Activated T-cell treated with anti-CD3 and anti-CD28 coated beads, Interleukin-2, amount 50 U/mL, for 4 hours (primary cell): Measurements from ENCODE around the gene TUBA3C. TPM values are rescaled to one million over a fixed set of nuclear protein-coding genes. Genes with fewer than 3 reads are reported as not detected.
"Not testable (repeated sequence)": the region's sequence is repeated elsewhere in the genome, so short reads cannot be mapped to it uniquely, and the experiment has no call there.

Source experiments
- ATAC-seq, 2 donors: fragments of 200-7000 bp; cut with Tn5 transposase; one replicate each; pipeline ENCODE4 v1.10.0; 2021
- DNase-seq: peaks from one replicate; pipeline ENCODE4 v3.0.0-alpha.2; 2020
- H3K27me3 Mint-ChIP-seq: one replicate; pipeline ENCODE4 v1.8.0; 2021; ENCODE audit warnings: low read depth, mixed read lengths
- H3K36me3 Mint-ChIP-seq: one replicate; pipeline ENCODE4 v1.8.0; 2022; ENCODE audit warnings: mixed read lengths; ENCODE audit not compliant: insufficient read depth
- H3K4me1 Mint-ChIP-seq: one replicate; pipeline ENCODE4 v1.8.0; 2021; ENCODE audit warnings: low read depth, mixed read lengths
- H3K4me3 Mint-ChIP-seq: one replicate; pipeline ENCODE4 v1.8.0; 2021; ENCODE audit warnings: mild to moderate bottlenecking, moderate library complexity, mixed read lengths
- H3K9me3 Mint-ChIP-seq: one replicate; pipeline ENCODE4 v1.8.0; 2021; ENCODE audit warnings: mixed read lengths
- total RNA-seq, 3 donors: library from RNA; stranded (reverse); gene quantifications; one replicate each; pipeline ENCODE4 v1.2.1, GENCODE V29; 2021

Gene TUBA3C
- total RNA-seq, 3 donors from 2014 or later, result not detected

DNA sequence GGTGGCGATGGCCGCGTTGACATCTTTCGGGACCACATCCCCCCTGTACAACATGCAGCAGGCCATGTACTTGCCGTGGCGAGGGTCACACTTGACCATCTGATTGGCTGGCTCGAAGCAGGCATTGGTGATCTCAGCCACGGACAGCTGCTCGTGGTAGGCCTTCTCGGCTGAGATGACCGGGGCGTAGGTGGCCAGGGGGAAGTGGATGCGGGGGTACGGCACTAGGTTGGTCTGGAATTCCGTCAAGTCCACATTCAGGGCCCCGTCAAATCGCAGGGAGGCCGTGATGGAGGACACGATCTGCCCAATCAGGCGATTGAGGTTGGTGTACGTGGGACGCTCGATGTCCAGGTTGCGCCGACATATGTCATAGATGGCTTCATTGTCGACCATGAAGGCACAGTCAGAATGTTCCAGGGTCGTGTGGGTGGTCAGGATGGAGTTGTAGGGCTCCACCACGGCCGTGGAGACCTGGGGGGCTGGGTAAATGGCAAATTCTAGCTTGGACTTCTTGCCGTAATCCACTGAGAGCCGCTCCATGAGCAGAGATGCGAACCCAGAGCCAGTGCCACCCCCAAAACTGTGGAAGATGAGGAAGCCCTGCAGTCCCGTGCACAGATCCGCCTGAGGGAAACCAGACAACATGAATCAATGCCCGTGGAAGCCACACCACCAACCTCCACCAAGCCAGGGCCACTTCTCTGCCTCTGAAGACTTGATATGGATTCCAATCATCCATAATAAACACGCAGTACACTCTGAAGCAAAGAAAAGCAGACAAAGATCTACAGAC, 4.4 kb downstream of the TUBA3C start:
- not testable (repeated sequence) for H3K4me3 Mint-ChIP-seq, DNase-seq, ATAC-seq, H3K9me3 Mint-ChIP-seq, H3K27me3 Mint-ChIP-seq, H3K4me1 Mint-ChIP-seq, H3K36me3 Mint-ChIP-seq

- Mint-ChIP-seq H3K27me3 (no peaks in the 10 kb centered on the region), H3K9me3 (no peaks in the 10 kb centered on the region), H3K4me3 (no peak overlapping the region), H3K36me3 (no peaks in the 10 kb centered on the region), H3K4me1 (no peaks in the 10 kb centered on the region)
- ATAC-seq, result no peak
- no peak for DNase-seq
Observed at GRCh38 chr13:19173752-19174151, 7.9 kb downstream of the TUBA3C start.

DNA sequence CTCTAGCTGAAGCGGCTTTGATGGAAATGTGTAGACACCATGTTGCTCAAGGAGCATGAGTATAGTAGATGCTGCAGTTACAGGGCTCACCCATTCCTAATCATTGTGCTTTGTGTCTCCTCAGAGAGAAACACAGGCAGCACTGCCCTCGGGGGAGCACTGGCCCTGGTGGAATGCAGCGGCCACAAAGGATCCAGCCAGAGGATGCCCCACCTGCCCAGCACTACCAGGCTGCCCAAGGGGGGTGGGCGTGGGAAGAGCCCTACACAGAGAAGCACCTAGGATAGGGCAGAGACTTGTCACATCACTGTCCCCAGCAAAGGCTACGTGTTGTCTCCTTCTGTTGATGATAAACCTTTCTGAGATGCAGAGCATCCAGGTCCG, 9.0 kb downstream of the TUBA3C start:
- ATAC-seq, result no peak
- DNase-seq, result no peak
- Mint-ChIP-seq H3K4me1 (no peaks in the 10 kb centered on the region), H3K36me3 (no peaks in the 10 kb centered on the region), H3K9me3 (no peaks in the 10 kb centered on the region), H3K4me3 (no peak overlapping the region), H3K27me3 (no peaks in the 10 kb centered on the region)

DNA sequence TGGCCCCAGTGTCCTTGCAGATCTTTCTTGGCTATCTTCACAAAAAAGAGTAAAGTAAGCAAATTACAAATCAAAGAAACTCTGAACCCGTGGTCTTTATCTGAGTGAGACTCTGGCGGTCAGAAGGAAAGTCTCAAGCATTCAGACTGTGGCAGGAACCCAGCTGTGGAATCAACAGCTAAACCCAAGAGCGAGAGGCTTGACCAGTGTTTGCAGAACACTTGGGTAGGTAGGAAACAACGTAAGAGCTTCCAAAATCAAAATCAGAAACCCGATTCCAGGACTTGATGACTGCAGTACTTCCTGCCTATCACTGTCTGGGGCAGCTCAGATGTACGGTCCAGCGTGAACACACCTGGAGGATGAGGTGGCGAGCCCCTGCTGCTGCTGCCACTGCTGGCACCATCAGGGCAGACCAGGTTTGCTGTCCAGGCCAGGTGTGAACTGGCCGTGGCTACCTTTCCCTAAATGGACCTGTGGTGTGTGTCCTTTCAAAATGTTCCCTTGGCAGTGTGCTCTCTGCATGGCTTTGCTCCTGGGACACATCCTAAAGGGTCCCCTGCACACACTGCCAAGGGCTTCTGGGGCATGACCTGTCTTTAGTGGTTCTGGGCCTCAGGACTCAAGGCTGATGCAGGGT, 9.5 kb downstream of the TUBA3C start:
- H3K27me3 Mint-ChIP-seq, result no peaks in the 10 kb centered on the region

DNA sequence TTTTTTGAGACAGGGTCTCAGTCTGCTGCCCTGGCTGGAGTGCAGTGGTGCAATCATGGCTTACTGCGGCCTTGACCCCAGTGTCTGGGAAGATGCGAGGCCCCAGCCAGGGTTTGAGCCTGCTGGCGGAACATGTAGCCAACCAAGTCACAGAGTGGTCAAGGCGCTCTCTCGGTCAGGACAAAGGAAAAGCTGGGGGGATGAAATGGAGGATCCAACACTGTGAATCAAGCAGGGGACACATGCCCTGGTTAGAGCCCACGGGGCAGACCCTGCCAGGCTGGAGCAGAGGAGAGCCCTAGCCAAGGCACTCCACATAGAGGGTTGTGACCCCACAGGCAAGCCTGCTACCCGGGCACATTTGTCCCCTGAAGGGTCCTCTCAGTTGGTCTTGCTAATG, 10.1 kb downstream of the TUBA3C start:
- DNase-seq (no peak), ATAC-seq (no peak)
- H3K36me3 Mint-ChIP-seq, result no peaks in the 10 kb centered on the region
- H3K4me3 Mint-ChIP-seq, result no peak overlapping the region
- no peaks in the 10 kb centered on the region for H3K9me3 Mint-ChIP-seq
- H3K27me3 Mint-ChIP-seq, result no peaks in the 10 kb centered on the region
- no peaks in the 10 kb centered on the region for H3K4me1 Mint-ChIP-seq

More for the DNA sequence above, 9.5 kb downstream of the TUBA3C start:
- no peak for DNase-seq
- Mint-ChIP-seq H3K4me3 (no peak overlapping the region), H3K36me3 (no peaks in the 10 kb centered on the region), H3K4me1 (no peaks in the 10 kb centered on the region), H3K9me3 (no peaks in the 10 kb centered on the region)
- ATAC-seq, result no peak

GRCh38 chr13:19169991-19170390, 11.6 kb downstream of the TUBA3C start:
- no peaks in the 10 kb centered on the region for H3K36me3 Mint-ChIP-seq
- H3K4me3 Mint-ChIP-seq, result no peak overlapping the region
- DNase-seq, result no peak
- H3K27me3 Mint-ChIP-seq, result no peaks in the 10 kb centered on the region
- peaks cover 3% of the 10 kb centered on the region for H3K9me3 Mint-ChIP-seq
- no peaks in the 10 kb centered on the region for H3K4me1 Mint-ChIP-seq
- no peak for ATAC-seq

- H3K4me1 Mint-ChIP-seq, result no peaks in the 10 kb centered on the region
- ATAC-seq, result no peak
- DNase-seq, result no peak
- no peaks in the 10 kb centered on the region for H3K27me3 Mint-ChIP-seq
- no peaks in the 10 kb centered on the region for H3K36me3 Mint-ChIP-seq
- H3K9me3 Mint-ChIP-seq, result peaks cover 4% of the 10 kb centered on the region
- no peak overlapping the region for H3K4me3 Mint-ChIP-seq
Observed at GRCh38 chr13:19169496-19169895, 12.1 kb downstream of the TUBA3C start.

- Mint-ChIP-seq H3K9me3 (peaks cover 12% of the 10 kb centered on the region), H3K27me3 (no peaks in the 10 kb centered on the region), H3K4me1 (no peaks in the 10 kb centered on the region), H3K4me3 (no peak overlapping the region), H3K36me3 (no peaks in the 10 kb centered on the region)
- ATAC-seq (no peak), DNase-seq (no peak)
Observed at GRCh38 chr13:19161308-19161707, 20.3 kb downstream of the TUBA3C start.

DNA sequence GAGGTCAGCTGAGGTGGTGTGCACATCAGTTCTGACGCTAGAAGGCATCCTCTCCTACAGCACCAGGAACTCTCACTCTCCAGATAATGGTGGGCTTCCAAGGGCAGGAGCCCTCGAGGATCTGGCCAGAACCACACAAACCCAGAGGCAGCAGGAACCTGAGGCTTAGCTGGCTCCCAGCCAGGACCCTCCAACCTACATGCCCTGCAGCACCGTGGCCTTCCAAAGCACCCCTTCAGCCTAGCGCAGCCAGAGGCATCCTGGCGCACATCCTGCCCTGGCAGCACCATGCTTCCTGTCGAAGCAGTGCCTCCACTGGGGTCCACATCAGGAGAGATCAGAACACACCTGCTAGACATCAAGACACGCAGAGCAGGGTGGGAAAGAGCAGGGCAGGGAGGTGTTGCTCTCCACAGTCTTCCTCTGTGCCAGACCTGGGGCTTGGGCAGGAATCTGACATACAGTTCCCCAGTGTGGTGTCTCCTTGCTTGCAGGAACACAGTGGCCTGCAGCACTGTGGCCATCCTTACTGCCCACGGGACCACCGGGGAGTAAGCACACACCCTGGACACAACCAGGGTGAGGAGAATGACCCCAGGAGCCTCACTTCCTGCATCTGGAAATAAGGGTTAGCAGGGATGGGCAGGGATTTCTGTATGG, 21.7 kb downstream of the TUBA3C start:
- DNase-seq (no peak), ATAC-seq (no peak)
- no peaks in the 10 kb centered on the region for H3K27me3 Mint-ChIP-seq
- H3K4me1 Mint-ChIP-seq, result no peaks in the 10 kb centered on the region
- no peaks in the 10 kb centered on the region for H3K36me3 Mint-ChIP-seq
- H3K9me3 Mint-ChIP-seq, result peaks cover 8% of the 10 kb centered on the region
- H3K4me3 Mint-ChIP-seq, result no peak overlapping the region

DNA sequence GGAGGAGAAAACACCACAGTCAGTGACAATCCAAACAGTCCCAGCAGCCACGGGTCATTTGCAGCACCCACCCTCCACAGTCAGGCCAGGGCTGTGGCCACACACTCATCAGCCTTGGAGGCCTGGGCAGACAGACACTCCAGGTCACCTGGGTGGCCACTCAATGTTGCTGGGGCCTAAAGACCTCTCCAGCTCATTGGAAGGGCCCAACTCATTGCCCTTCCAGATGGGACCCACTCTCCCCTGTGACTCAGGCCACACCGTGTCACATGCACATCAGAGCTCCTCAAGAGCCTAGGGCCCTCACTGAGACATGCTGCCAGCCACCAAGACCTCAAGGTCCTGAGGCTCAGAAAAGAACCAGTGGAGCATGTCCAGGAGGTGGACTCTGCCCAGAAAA, 22.4 kb downstream of the TUBA3C start:
- H3K4me1 Mint-ChIP-seq, result no peaks in the 10 kb centered on the region
- H3K27me3 Mint-ChIP-seq, result no peaks in the 10 kb centered on the region
- no peaks in the 10 kb centered on the region for H3K36me3 Mint-ChIP-seq
- ATAC-seq (no peak), DNase-seq (no peak)
- peaks cover 8% of the 10 kb centered on the region for H3K9me3 Mint-ChIP-seq
- no peak overlapping the region for H3K4me3 Mint-ChIP-seq

DNA sequence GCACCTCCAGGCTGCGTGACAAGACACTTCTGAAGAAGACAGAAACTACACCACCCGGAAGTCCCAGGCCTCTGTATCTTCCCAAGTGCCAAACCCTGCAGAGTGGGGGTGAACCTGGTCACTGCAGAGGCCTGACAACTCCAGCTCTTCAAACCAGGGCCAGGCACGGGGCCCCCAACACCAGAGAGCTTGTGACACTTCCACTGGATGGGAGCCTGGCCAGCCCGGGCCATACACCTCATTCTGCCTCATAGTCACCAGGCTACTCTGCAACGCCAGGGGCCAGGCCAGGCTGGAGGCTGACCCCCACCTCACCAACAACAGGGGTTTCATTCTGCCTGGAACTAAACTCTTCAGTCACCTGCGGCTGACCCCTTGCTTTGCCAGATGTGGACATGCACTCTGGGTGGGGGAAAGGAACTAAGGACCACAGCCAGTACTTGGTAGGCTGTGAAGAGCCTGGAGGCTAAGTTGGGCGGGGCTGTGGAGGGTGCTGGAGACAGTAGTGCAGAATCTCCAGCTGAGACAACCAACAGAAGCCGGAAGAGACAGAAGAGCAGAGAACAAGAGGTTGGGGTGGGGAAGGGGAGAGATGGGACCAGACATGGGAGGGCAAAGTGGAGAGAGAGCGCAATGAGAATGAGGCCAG, 23.0 kb downstream of the TUBA3C start:
- H3K4me1 Mint-ChIP-seq, result no peaks in the 10 kb centered on the region
- DNase-seq (no peak), ATAC-seq (no peak)
- peaks cover 4% of the 10 kb centered on the region for H3K9me3 Mint-ChIP-seq
- no peaks in the 10 kb centered on the region for H3K27me3 Mint-ChIP-seq
- H3K4me3 Mint-ChIP-seq, result no peak overlapping the region
- no peaks in the 10 kb centered on the region for H3K36me3 Mint-ChIP-seq

DNA sequence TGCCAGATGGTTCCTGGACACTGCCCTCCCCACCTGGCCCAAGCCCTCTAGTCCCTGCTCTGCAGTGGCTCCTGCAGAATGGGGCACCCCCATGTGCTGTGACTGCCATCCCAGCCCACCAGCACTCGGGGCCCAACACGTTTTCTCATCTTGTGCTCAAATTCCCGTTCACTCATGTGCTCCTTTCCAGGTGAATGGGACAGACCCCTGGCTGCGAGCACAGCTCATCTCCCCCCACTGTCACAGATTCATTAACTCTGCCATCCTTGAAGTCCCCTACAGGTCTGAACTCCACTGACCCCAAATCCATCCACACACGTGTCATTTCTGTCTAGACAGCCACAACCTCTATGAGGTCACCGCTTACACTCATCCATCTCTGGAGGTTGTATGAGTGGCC, 23.6 kb downstream of the TUBA3C start:
- H3K4me1 Mint-ChIP-seq, result no peaks in the 10 kb centered on the region
- H3K9me3 Mint-ChIP-seq, result no peaks in the 10 kb centered on the region
- no peaks in the 10 kb centered on the region for H3K36me3 Mint-ChIP-seq
- ATAC-seq, result no peak
- no peaks in the 10 kb centered on the region for H3K27me3 Mint-ChIP-seq
- DNase-seq, result no peak
- no peak overlapping the region for H3K4me3 Mint-ChIP-seq

GRCh38 chr13:19157461-19157860, 24.2 kb downstream of the TUBA3C start:
- no peak for ATAC-seq

GRCh38 chr13:19156013-19156825, 25.4 kb downstream of the TUBA3C start:
- DNase-seq (no peak), ATAC-seq (no peak)
- Mint-ChIP-seq H3K9me3 (no peaks in the 10 kb centered on the region), H3K27me3 (no peaks in the 10 kb centered on the region), H3K4me1 (no peaks in the 10 kb centered on the region), H3K4me3 (no peak overlapping the region), H3K36me3 (no peaks in the 10 kb centered on the region)

More at GRCh38 chr13:19157461-19157860, 24.2 kb downstream of the TUBA3C start:
- no peak for DNase-seq
- no peak overlapping the region for H3K4me3 Mint-ChIP-seq
- H3K27me3 Mint-ChIP-seq, result no peaks in the 10 kb centered on the region
- no peaks in the 10 kb centered on the region for H3K4me1 Mint-ChIP-seq
- no peaks in the 10 kb centered on the region for H3K36me3 Mint-ChIP-seq
- no peaks in the 10 kb centered on the region for H3K9me3 Mint-ChIP-seq
